WTC11 (cell line): ENCODE measurements around the gene SORCS2. TPM values are rescaled to one million over a fixed set of nuclear protein-coding genes. Genes with fewer than 3 reads are reported as not detected.

ENCODE experiments used
- ATAC-seq: fragments of 200-7000 bp; cut with Tn5 transposase; 2 replicates; pipeline ENCODE4 v1.10.0; 2021; ENCODE audit warnings: mild to moderate bottlenecking, moderate library complexity
- CTCF ChIA-PET: fragments of 300-600 bp; sonication (Branson Sonifier 250); formaldehyde crosslinking; loops from one replicate; lab custom pipeline; 2021; ENCODE audit warnings: antibody characterized with exemption; lab: Charles Lee
- POLR2A ChIA-PET: fragments of 350-600 bp; sonication (Branson Sonifier 250); formaldehyde crosslinking; loops from one replicate; lab custom pipeline; 2021; ENCODE audit warnings: antibody characterized with exemption; lab: Charles Lee
- DNase-seq: peaks from one replicate; pipeline ENCODE4 v3.0.0; 2021; ENCODE audit warnings: low spot score
- H3K27ac Mint-ChIP-seq: 2 replicates; pipeline ENCODE4 v1.8.0; 2021; ENCODE audit warnings: mixed read lengths
- H3K27me3 Mint-ChIP-seq: 2 replicates; pipeline ENCODE4 v1.8.0; 2021; ENCODE audit warnings: low read depth, mild to moderate bottlenecking, moderate library complexity, mixed read lengths
- H3K36me3 Mint-ChIP-seq: 2 replicates; pipeline ENCODE4 v1.8.0; 2021; ENCODE audit warnings: mixed read lengths
- H3K4me1 Mint-ChIP-seq: 2 replicates; pipeline ENCODE4 v1.8.0; 2022; ENCODE audit warnings: mixed read lengths
- H3K4me3 Mint-ChIP-seq: 2 replicates; pipeline ENCODE4 v1.8.0; 2021; ENCODE audit warnings: mild to moderate bottlenecking, moderate library complexity, mixed read lengths
- H3K9me3 Mint-ChIP-seq: 2 replicates; pipeline ENCODE4 v1.8.0; 2021; ENCODE audit warnings: mixed read lengths
- CREB1 ChIP-seq: sonication (generic); formaldehyde crosslinking; IDR thresholded peaks from 2 replicates; pipeline ENCODE4 v1.8.0; 2023; ENCODE audit warnings: mild to moderate bottlenecking, missing genetic modification reagents
- ESRRA ChIP-seq: sonication (generic); formaldehyde crosslinking; IDR thresholded peaks from 2 replicates; pipeline ENCODE4 v1.8.1; 2022; ENCODE audit warnings: mild to moderate bottlenecking, missing genetic modification reagents, borderline replicate concordance
- FOXK1 ChIP-seq: sonication (generic); formaldehyde crosslinking; IDR thresholded peaks from 2 replicates; pipeline ENCODE4 v1.8.0; 2022; ENCODE audit warnings: mild to moderate bottlenecking, moderate library complexity, missing genetic modification reagents
- GRHL2 ChIP-seq: fragments of 250-450 bp; sonication (Bioruptor Pico); IDR thresholded peaks from 2 replicates; pipeline ENCODE4 v1.8.0; 2022; ENCODE audit warnings: mild to moderate bottlenecking, moderate library complexity; ENCODE audit not compliant: insufficient replicate concordance, severe bottlenecking
- HMGA2 ChIP-seq: fragments of 250-450 bp; sonication (Bioruptor Pico); IDR thresholded peaks from 2 replicates; pipeline ENCODE4 v1.4.0; 2021; ENCODE audit warnings: mild to moderate bottlenecking, moderate library complexity
- NFE2L1 ChIP-seq: sonication (generic); formaldehyde crosslinking; IDR thresholded peaks from 2 replicates; pipeline ENCODE4 v1.8.1; 2023; ENCODE audit warnings: missing genetic modification reagents
- NR2C2 ChIP-seq: sonication (generic); formaldehyde crosslinking; IDR thresholded peaks from 2 replicates; pipeline ENCODE4 v1.8.0; 2022; ENCODE audit warnings: mild to moderate bottlenecking, missing genetic modification reagents
- PRRX2 ChIP-seq: fragments of 250-450 bp; sonication (Bioruptor Pico); IDR thresholded peaks from 2 replicates; pipeline ENCODE4 v1.8.0; 2021; ENCODE audit warnings: mild to moderate bottlenecking
- SP1 ChIP-seq: sonication (generic); formaldehyde crosslinking; conservative IDR thresholded peaks from 2 replicates; pipeline ENCODE4 v1.8.1; 2022; ENCODE audit warnings: missing genetic modification reagents
- ZNF138 ChIP-seq: sonication (generic); formaldehyde crosslinking; conservative IDR thresholded peaks from 2 replicates; pipeline ENCODE4 v1.8.1; 2022; ENCODE audit warnings: mild to moderate bottlenecking, moderate library complexity, missing genetic modification reagents
- ZNF671 ChIP-seq: fragments of 250-450 bp; sonication (Bioruptor Pico); IDR thresholded peaks from 2 replicates; pipeline ENCODE4 v1.8.0; 2021; ENCODE audit warnings: mild to moderate bottlenecking
- total RNA-seq: library from RNA; stranded (reverse); gene quantifications from 3 replicates; pipeline ENCODE4 v1.2.3, GENCODE V29; 2021
- TF ChIP-seq, protein P1 (sequence below): sonication (generic); formaldehyde crosslinking; IDR thresholded peaks from 2 replicates; pipeline ENCODE4 v1.8.0; 2022; ENCODE audit warnings: mild to moderate bottlenecking, missing genetic modification reagents
- TF ChIP-seq, protein P2 (sequence below): sonication (generic); formaldehyde crosslinking; IDR thresholded peaks from 2 replicates; pipeline ENCODE4 v1.8.1; 2023; ENCODE audit warnings: mild to moderate bottlenecking, moderate library complexity, missing genetic modification reagents
- TF ChIP-seq, protein P3 (sequence below): sonication (generic); formaldehyde crosslinking; IDR thresholded peaks from 2 replicates; pipeline ENCODE4 v1.8.1; 2022; ENCODE audit warnings: low read depth, mild to moderate bottlenecking, moderate library complexity, missing genetic modification reagents, borderline replicate concordance
- TF ChIP-seq, protein P4 (sequence below): sonication (generic); formaldehyde crosslinking; IDR thresholded peaks from 2 replicates; pipeline ENCODE4 v1.8.1; 2023; ENCODE audit warnings: mild to moderate bottlenecking, missing genetic modification reagents, moderate library complexity
- TF ChIP-seq, protein P5 (sequence below): sonication (generic); formaldehyde crosslinking; IDR thresholded peaks from 2 replicates; pipeline ENCODE4 v1.8.0; 2023; ENCODE audit warnings: missing genetic modification reagents
- TF ChIP-seq, protein P6 (sequence below): sonication (generic); formaldehyde crosslinking; IDR thresholded peaks from 2 replicates; pipeline ENCODE4 v1.8.1; 2023; ENCODE audit warnings: mild to moderate bottlenecking, missing genetic modification reagents
- TF ChIP-seq, protein P7 (sequence below): fragments of 250-450 bp; sonication (Bioruptor Pico); IDR thresholded peaks from 2 replicates; pipeline ENCODE4 v1.9.0; 2021; ENCODE audit warnings: mild to moderate bottlenecking

SORCS2 gene
- total RNA-seq, 1 experiment from 2014 or later: 6.6 TPM

DNA sequence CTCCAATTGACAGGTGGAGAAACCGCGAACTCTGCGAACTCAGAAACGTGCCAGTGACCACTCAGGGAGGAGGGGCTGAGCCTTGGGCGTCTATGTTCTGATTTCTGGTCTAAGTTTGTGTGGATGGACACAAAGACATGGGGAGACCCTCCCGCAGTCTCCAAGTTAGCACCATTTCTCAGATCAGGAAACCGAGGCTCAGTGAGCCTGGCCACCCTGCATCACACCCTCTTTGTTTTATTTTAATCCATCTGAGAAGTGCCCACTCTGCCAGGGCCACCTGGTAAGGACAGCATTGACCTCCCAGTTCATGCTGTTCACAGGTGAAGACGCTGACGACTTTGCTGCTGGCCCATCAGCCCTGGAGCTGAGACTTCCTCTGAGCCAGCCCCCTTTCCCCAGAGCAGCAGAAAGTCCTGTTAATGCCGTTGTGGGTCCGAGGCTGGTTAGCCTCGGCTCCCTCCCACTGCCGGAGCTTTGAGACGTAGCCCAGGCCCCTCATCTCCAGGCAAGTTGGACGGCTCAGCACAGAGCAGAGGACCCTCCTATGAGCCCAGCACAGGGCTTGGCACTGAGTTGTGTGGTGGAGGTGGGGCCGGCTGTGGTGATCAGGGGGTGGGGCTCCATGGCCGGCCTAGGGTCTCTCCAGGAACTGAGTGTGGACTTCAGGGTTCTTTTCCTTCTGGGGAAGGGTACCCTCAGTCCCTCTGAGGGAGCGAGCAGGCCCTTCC, 198.7 kb downstream of the SORCS2 start:
- TF ChIP-seq NR2C2: no peak
- no peaks in the 10 kb centered on the region for H3K36me3 Mint-ChIP-seq
- H3K9me3 Mint-ChIP-seq: peaks cover 12% of the 10 kb centered on the region
- no peak overlapping the region for H3K4me3 Mint-ChIP-seq
- H3K27me3 Mint-ChIP-seq: no peaks in the 10 kb centered on the region
- ATAC-seq (no peak), DNase-seq (no peak)
- no peak overlapping the region for H3K27ac Mint-ChIP-seq
- ChIA-PET CTCF (interaction anchor here (2.2 kb wide), 1 partner anchor 55 kb away, joined by 7 read pairs; no protein-coding TSS in a partner anchor), POLR2A (no interaction called here)
- H3K4me1 Mint-ChIP-seq: peaks cover 3% of the 10 kb centered on the region; the same call in 1 of the 2 replicates

DNA sequence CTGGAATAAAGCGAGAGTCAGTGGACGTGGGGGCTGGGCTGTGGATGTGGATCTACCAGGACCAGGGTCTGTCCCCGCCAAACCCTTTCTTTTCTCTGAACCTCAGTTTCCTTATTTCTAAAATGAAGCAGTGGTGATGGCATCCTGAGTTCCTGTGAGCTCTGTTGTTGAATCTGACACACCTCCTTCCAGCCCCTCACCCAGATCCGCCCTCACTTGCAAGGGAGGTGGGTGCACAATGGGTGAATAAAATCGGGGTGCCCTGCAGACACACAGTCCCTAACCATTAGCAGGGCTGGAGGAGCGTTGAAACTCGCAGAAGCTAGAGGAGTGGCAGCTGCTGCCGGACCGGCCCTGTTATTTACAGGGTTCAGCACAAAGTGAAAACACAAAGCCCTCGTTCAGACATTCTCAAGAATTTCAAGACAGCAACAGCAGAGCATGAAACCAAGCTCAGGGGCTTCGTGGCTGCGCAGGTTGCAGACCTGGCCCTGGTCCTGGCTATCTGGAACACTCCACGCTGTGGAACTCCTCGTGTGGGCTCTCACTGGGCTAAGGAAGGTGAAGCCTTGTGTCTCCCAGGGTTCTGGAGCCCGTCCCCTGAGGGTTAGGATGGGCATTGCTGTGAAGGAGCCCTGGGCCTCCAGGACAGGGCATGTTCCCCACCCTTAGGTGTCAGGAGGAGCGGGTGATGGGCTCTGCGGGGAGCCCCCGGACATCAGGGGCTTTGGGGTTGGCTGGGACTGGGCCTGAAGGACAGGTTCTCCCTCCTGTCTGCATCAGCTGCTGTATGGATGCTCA, 199.5 kb downstream of the SORCS2 start:
- no peak overlapping the region for H3K27ac Mint-ChIP-seq
- H3K4me1 Mint-ChIP-seq: peaks cover 3% of the 10 kb centered on the region; the same call in 1 of the 2 replicates
- CTCF ChIA-PET: interaction anchor here (2.2 kb wide), 1 partner anchor 56 kb away, joined by 7 read pairs; no protein-coding TSS in a partner anchor
- peaks cover 7% of the 10 kb centered on the region for H3K9me3 Mint-ChIP-seq
- no peak overlapping the region for H3K4me3 Mint-ChIP-seq
- DNase-seq (no peak), ATAC-seq (no peak)
- H3K27me3 Mint-ChIP-seq: no peaks in the 10 kb centered on the region
- POLR2A ChIA-PET: interaction anchor here (0.5 kb wide), 1 partner anchor 11 kb away, joined by 3 read pairs; no protein-coding TSS in a partner anchor
- H3K36me3 Mint-ChIP-seq: no peaks in the 10 kb centered on the region
- TF ChIP-seq CREB1 (CRISPR knock-in tag): no peak
- no peak for TF ChIP-seq PRRX2 (CRISPR knock-in tag)
- TF ChIP-seq, protein P1, sequence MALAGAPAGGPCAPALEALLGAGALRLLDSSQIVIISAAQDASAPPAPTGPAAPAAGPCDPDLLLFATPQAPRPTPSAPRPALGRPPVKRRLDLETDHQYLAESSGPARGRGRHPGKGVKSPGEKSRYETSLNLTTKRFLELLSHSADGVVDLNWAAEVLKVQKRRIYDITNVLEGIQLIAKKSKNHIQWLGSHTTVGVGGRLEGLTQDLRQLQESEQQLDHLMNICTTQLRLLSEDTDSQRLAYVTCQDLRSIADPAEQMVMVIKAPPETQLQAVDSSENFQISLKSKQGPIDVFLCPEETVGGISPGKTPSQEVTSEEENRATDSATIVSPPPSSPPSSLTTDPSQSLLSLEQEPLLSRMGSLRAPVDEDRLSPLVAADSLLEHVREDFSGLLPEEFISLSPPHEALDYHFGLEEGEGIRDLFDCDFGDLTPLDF: no peak
- TF ChIP-seq ZNF671 (CRISPR knock-in tag): no peak
- TF ChIP-seq FOXK1: no peak
- no peak for TF ChIP-seq ESRRA
- TF ChIP-seq, protein P2, sequence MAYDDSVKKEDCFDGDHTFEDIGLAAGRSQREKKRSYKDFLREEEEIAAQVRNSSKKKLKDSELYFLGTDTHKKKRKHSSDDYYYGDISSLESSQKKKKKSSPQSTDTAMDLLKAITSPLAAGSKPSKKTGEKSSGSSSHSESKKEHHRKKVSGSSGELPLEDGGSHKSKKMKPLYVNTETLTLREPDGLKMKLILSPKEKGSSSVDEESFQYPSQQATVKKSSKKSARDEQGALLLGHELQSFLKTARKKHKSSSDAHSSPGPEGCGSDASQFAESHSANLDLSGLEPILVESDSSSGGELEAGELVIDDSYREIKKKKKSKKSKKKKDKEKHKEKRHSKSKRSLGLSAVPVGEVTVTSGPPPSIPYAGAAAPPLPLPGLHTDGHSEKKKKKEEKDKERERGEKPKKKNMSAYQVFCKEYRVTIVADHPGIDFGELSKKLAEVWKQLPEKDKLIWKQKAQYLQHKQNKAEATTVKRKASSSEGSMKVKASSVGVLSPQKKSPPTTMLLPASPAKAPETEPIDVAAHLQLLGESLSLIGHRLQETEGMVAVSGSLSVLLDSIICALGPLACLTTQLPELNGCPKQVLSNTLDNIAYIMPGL: no peak
- TF ChIP-seq, protein P3, sequence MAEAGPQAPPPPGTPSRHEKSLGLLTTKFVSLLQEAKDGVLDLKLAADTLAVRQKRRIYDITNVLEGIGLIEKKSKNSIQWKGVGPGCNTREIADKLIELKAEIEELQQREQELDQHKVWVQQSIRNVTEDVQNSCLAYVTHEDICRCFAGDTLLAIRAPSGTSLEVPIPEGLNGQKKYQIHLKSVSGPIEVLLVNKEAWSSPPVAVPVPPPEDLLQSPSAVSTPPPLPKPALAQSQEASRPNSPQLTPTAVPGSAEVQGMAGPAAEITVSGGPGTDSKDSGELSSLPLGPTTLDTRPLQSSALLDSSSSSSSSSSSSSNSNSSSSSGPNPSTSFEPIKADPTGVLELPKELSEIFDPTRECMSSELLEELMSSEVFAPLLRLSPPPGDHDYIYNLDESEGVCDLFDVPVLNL (CRISPR knock-in tag): no peak
- TF ChIP-seq, protein P4, sequence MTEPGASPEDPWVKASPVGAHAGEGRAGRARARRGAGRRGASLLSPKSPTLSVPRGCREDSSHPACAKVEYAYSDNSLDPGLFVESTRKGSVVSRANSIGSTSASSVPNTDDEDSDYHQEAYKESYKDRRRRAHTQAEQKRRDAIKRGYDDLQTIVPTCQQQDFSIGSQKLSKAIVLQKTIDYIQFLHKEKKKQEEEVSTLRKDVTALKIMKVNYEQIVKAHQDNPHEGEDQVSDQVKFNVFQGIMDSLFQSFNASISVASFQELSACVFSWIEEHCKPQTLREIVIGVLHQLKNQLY: no peak
- no peak for TF ChIP-seq GRHL2 (CRISPR knock-in tag)

DNA sequence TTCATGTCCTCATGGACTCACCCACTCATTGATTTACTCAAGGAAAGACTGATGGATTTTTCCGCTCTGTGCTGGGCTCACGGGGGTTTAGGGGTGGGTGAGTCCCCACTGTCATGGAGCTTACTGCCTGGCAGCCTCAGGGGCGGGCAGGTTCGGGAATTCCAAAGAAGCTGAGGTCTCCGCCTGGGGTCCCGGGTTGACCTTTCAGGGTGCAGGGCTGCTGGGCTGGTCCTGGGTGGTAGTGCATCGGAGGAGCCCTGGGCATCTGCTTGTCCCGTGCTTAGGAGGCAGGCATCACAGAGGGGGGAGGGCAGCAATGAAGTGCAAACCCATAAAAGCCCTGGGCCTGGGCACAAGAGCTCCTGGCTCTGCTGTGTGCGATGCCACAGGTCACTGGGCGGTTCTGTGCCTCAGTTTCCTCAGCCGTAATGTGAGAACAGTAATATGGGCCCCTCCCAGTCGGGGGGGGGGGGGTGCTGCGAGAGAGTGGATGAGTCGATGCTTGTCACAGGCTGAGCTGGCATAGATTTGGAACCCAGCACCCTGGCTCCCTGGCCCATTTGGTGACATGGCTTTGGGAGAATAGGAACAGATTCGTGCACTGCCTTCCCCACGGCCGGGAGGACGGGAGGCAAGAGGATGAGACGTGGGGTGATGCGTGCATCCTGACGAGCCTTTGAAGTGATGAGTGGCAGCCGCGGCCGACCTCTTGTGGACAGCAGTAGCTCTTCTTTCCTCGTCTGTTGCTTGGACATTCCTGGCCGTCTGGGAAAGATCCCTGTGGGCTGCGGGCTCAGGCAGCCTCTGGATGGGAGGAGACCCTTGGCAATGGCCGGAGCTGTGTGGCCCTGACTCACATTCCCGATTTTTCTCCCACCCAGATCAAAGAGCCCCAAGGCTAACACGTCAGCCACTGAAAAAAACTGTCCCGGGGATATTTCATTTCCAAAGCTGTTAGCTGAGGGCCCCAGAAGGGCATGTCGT, 200.4 kb downstream of the SORCS2 start:
- CTCF ChIA-PET: interaction anchor here (0.7 to 2.2 kb wide), 3 partner anchors 57 to 1318 kb away, joined by 3 to 7 read pairs (median 5); no protein-coding TSS in a partner anchor
- TF ChIP-seq SP1 (CRISPR knock-in tag): no peak
- TF ChIP-seq ZNF138 (CRISPR knock-in tag): no peak
- TF ChIP-seq NFE2L1: no peak
- TF ChIP-seq, protein P5, sequence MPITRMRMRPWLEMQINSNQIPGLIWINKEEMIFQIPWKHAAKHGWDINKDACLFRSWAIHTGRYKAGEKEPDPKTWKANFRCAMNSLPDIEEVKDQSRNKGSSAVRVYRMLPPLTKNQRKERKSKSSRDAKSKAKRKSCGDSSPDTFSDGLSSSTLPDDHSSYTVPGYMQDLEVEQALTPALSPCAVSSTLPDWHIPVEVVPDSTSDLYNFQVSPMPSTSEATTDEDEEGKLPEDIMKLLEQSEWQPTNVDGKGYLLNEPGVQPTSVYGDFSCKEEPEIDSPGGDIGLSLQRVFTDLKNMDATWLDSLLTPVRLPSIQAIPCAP (CRISPR knock-in tag): no peak
- TF ChIP-seq, protein P6, sequence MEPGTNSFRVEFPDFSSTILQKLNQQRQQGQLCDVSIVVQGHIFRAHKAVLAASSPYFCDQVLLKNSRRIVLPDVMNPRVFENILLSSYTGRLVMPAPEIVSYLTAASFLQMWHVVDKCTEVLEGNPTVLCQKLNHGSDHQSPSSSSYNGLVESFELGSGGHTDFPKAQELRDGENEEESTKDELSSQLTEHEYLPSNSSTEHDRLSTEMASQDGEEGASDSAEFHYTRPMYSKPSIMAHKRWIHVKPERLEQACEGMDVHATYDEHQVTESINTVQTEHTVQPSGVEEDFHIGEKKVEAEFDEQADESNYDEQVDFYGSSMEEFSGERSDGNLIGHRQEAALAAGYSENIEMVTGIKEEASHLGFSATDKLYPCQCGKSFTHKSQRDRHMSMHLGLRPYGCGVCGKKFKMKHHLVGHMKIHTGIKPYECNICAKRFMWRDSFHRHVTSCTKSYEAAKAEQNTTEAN (CRISPR knock-in tag): no peak
- TF ChIP-seq, protein P7, sequence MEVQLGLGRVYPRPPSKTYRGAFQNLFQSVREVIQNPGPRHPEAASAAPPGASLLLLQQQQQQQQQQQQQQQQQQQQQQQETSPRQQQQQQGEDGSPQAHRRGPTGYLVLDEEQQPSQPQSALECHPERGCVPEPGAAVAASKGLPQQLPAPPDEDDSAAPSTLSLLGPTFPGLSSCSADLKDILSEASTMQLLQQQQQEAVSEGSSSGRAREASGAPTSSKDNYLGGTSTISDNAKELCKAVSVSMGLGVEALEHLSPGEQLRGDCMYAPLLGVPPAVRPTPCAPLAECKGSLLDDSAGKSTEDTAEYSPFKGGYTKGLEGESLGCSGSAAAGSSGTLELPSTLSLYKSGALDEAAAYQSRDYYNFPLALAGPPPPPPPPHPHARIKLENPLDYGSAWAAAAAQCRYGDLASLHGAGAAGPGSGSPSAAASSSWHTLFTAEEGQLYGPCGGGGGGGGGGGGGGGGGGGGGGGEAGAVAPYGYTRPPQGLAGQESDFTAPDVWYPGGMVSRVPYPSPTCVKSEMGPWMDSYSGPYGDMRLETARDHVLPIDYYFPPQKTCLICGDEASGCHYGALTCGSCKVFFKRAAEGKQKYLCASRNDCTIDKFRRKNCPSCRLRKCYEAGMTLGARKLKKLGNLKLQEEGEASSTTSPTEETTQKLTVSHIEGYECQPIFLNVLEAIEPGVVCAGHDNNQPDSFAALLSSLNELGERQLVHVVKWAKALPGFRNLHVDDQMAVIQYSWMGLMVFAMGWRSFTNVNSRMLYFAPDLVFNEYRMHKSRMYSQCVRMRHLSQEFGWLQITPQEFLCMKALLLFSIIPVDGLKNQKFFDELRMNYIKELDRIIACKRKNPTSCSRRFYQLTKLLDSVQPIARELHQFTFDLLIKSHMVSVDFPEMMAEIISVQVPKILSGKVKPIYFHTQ (CRISPR knock-in tag): no peak
- TF ChIP-seq HMGA2 (CRISPR knock-in tag): no peak

More for the DNA sequence above, 200.4 kb downstream of the SORCS2 start:
- no peaks in the 10 kb centered on the region for H3K27me3 Mint-ChIP-seq
- ATAC-seq (no peak), DNase-seq (no peak)
- no peaks in the 10 kb centered on the region for H3K36me3 Mint-ChIP-seq
- peaks cover 3% of the 10 kb centered on the region for H3K9me3 Mint-ChIP-seq
- POLR2A ChIA-PET: interaction anchor here (0.5 to 1.2 kb wide), 2 partner anchors 11 to 26 kb away, joined by 3 read pairs; no protein-coding TSS in a partner anchor
- H3K4me3 Mint-ChIP-seq: no peak overlapping the region
- H3K4me1 Mint-ChIP-seq: peaks cover 3% of the 10 kb centered on the region; the same call in 1 of the 2 replicates
- no peak overlapping the region for H3K27ac Mint-ChIP-seq
